K562 (cell line): ENCODE measurements around the gene NUB1. TPM values are rescaled to one million over a fixed set of nuclear protein-coding genes. Genes with fewer than 3 reads are reported as not detected.

Experiments used
- CBFA2T3 ChIP-seq: fragments of 450-650 bp; IDR thresholded peaks from 2 replicates; pipeline ENCODE4 v1.6.1; 2017
- CBX3 ChIP-seq, 2 experiments: IDR thresholded peaks; 1 replicate in 1 of 2; 2 replicates in 1 of 2; pipeline ENCODE4 v1.6.1; 2012; ENCODE audit warnings: inconsistent platforms in 2 of 2, low read length in 2 of 2, borderline replicate concordance in 1 of 2, control low read depth in 1 of 2
- E2F5 ChIP-seq: sonication (generic); formaldehyde crosslinking; IDR thresholded peaks from 2 replicates; pipeline ENCODE4 v1.8.0; 2022; ENCODE audit warnings: mild to moderate bottlenecking, missing genetic modification reagents
- FOXP1 ChIP-seq: sonication (generic); formaldehyde crosslinking; IDR thresholded peaks from 2 replicates; pipeline ENCODE4 v1.8.0; 2022; ENCODE audit warnings: mild to moderate bottlenecking, missing genetic modification reagents
- GABPB1 ChIP-seq: sonication (generic); formaldehyde crosslinking; IDR thresholded peaks from 2 replicates; pipeline ENCODE4 v1.8.0; 2022; ENCODE audit warnings: mild to moderate bottlenecking, missing genetic modification reagents
- HDAC2 ChIP-seq: fragments of 450-650 bp; IDR thresholded peaks from 2 replicates; pipeline ENCODE4 v1.6.1; 2016; ENCODE audit warnings: mild to moderate bottlenecking
- HIVEP1 ChIP-seq: fragments of 250-450 bp; sonication (Bioruptor Pico); IDR thresholded peaks from 2 replicates; pipeline ENCODE4 v1.4.0; 2020; ENCODE audit warnings: mild to moderate bottlenecking
- HSF4 ChIP-seq: fragments of 250-450 bp; sonication (Bioruptor Pico); IDR thresholded peaks from 2 replicates; pipeline ENCODE4 v2.1.2; 2022; ENCODE audit warnings: mild to moderate bottlenecking, moderate library complexity, borderline replicate concordance
- ILK ChIP-seq: fragments of 450-650 bp; IDR thresholded peaks from 2 replicates; pipeline ENCODE4 v1.6.1; 2016; ENCODE audit warnings: missing genetic modification characterization, low read depth, mild to moderate bottlenecking, missing compliant biosample characterization, moderate library complexity, borderline replicate concordance
- KDM2B ChIP-seq: fragments of 250-450 bp; sonication (Bioruptor Pico); IDR thresholded peaks from 2 replicates; pipeline ENCODE4 v1.8.0; 2021; ENCODE audit warnings: mild to moderate bottlenecking, moderate library complexity
- KDM5B ChIP-seq: fragments of 200-600 bp; sonication (generic); IDR thresholded peaks from 2 replicates; pipeline ENCODE4 v1.6.1; 2012; ENCODE audit warnings: low read depth, mild to moderate bottlenecking, moderate library complexity, low read length, control low read depth, inconsistent platforms; ENCODE audit not compliant: insufficient replicate concordance
- MYC ChIP-seq, 2 experiments: fragments of 250-450 bp in 1 of 2; sonication (Bioruptor Pico) in 1 of 2; IDR thresholded peaks; 2 replicates each; pipeline versions ENCODE4 v1.5.1 to v1.6.1; 2012 to 2021; ENCODE audit warnings: low read depth in 2 of 2, borderline replicate concordance in 1 of 2, improper control_type of control experiment in 1 of 2, low read length in 1 of 2, mild to moderate bottlenecking in 1 of 2, moderate library complexity in 1 of 2
- NR3C1 ChIP-seq: sonication (generic); formaldehyde crosslinking; IDR thresholded peaks from 2 replicates; pipeline ENCODE4 v1.8.1; 2022; ENCODE audit warnings: missing genetic modification reagents
- NRF1 ChIP-seq, 2 experiments: fragments of 450-650 bp; IDR thresholded peaks in 1 of 2; conservative IDR thresholded peaks in 1 of 2; 2 replicates each; pipeline ENCODE4 v1.6.1; 2014; ENCODE audit warnings: mild to moderate bottlenecking in 2 of 2
- PCBP2 ChIP-seq: fragments of 200-400 bp; formaldehyde crosslinking; IDR thresholded peaks from 2 replicates; pipeline ENCODE4 v1.6.1; 2018; ENCODE audit warnings: low read length, low read depth, mild to moderate bottlenecking, moderate library complexity; ENCODE audit not compliant: poor library complexity, severe bottlenecking
- SP2 ChIP-seq: IDR thresholded peaks from 2 replicates; pipeline ENCODE4 v1.6.1; 2011; ENCODE audit warnings: mild to moderate bottlenecking, low read depth, low read length, moderate library complexity; ENCODE audit not compliant: poor library complexity, severe bottlenecking; ENCODE audit errors: extremely low read depth
- SREBF1 ChIP-seq: fragments of 150-350 bp; IDR thresholded peaks from 2 replicates; pipeline ENCODE4 v1.6.1; 2014; ENCODE audit warnings: antibody characterized with exemption, low read depth, low read length, borderline replicate concordance
- TEAD2 ChIP-seq: fragments of 450-650 bp; IDR thresholded peaks from 2 replicates; pipeline ENCODE4 v1.6.1; 2016; ENCODE audit warnings: missing genetic modification characterization, control low read depth, missing compliant biosample characterization
- TEAD4 ChIP-seq, 2 experiments: sonication (generic) in 1 of 2; formaldehyde crosslinking in 1 of 2; IDR thresholded peaks; 2 replicates each; pipeline versions ENCODE4 v1.6.1 to v1.8.0; 2012 to 2022; ENCODE audit warnings: borderline replicate concordance in 1 of 2, inconsistent platforms in 1 of 2, low read length in 1 of 2, mild to moderate bottlenecking in 1 of 2, missing genetic modification reagents in 1 of 2
- TFAP4 ChIP-seq: sonication (generic); formaldehyde crosslinking; IDR thresholded peaks from 2 replicates; pipeline ENCODE4 v1.8.0; 2022; ENCODE audit warnings: missing genetic modification reagents, mild to moderate bottlenecking, moderate library complexity, borderline replicate concordance
- ZNF766 ChIP-seq: fragments of 200-800 bp; sonication (Bioruptor generic); conservative IDR thresholded peaks from 2 replicates; pipeline ENCODE4 v1.6.1; 2016; ENCODE audit warnings: missing genetic modification characterization, missing compliant biosample characterization
- ZZZ3 ChIP-seq: fragments of 450-650 bp; IDR thresholded peaks from 2 replicates; pipeline ENCODE4 v1.6.1; 2016; ENCODE audit warnings: antibody characterized with exemption, mild to moderate bottlenecking, moderate library complexity
- polyA plus RNA-seq, 8 experiments: library from polyadenylated mRNA; depleted of rRNA in 4 of 8; stranded (reverse) in 5 of 8; unstranded in 3 of 8; fragments of >200 nt; fragmentation: Nextera tagmentation in 2 of 8; fragmentation: Illumina TruSeq in 1 of 8; extraction: Ambion mirVana in 2 of 8; extraction: Trizol in 1 of 8; gene quantifications; 2 replicates each; pipeline versions ENCODE4 v1.2.1 to v1.2.3, GENCODE V29; 2011 to 2014; ENCODE audit warnings: inconsistent platforms in 1 of 8, missing spikeins in 1 of 8
- total RNA-seq, 7 experiments: library from RNA; depleted of rRNA in 6 of 7; stranded (reverse); fragments of >200 nt in 6 of 7; fragmentation: Illumina TruSeq in 2 of 7; extraction: Trizol in 2 of 7; gene quantifications; 2 replicates each; pipeline versions ENCODE4 v1.2.1 to v1.2.3, GENCODE V29; 2011 to 2021; ENCODE audit warnings: low replicate concordance in 1 of 7
- TF ChIP-seq, protein P1 (sequence below): fragments of 200-800 bp; sonication (Bioruptor generic); IDR thresholded peaks from 2 replicates; pipeline ENCODE4 v1.6.1; 2017; ENCODE audit warnings: missing genetic modification characterization, missing compliant biosample characterization

Gene NUB1
- total and polyA plus RNA-seq, 9 of the 15 experiments (the other 6 are each of a cell fraction or from before 2014, with no cell fraction given): 43.2 to 159 (median 85.2) TPM

DNA sequence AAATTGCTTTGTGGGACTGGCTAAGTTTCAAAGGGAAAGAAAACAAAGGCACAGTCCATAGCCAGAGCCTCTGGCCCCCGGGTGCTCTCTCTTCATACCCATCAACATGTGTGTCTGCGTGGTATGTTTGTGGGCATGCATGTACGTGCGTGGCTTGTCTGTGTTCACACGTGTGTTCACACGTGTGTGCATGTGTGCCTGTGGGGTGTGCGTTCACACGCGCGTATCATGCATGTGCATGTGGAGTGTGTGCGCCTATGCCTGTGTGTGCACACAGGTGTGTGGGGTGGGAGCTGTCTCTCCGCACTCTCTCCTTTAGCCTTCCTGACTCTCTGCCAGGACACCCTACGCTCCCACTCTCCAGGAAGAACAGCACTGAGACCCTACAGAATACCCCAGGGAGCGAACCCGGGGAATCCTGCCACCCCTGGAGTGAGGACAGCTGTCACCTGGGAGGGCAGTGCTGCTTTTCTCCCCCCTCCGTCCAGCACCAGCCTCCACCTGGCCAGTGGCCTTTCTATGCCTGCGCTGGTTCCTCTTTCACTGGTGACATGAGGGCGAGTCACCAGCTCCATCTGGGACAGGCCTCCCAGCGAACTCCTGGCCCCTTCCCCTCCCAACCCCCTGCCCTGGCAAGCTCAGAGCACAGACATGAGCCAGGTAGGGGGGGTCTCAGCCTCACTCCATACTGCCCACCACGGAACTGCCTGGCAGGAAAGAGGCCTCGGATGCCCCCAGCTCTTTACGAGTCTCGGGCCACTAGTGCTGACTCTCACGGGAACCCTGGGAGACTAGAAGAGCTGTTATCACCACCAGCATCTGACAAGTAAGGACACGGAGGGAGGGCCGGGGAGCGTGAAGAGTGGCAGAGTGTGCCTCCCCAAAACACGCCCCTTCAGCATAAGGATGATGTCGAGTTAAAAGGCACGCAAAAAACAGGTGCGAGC is 51.7 kb downstream of the NUB1 start (continued):
- TF ChIP-seq MYC (IDR thresholded peaks at IDR 0.05; ENCODE audit: low read depth, low read length): no peak
- no peak for TF ChIP-seq MYC (CRISPR knock-in tag; IDR thresholded peaks at IDR 0.05; ENCODE audit: borderline replicate concordance, low read depth)
- TF ChIP-seq PCBP2: no peak
- no peak for TF ChIP-seq CBX3 (IDR thresholded peaks at IDR 0.05; ENCODE audit: borderline replicate concordance in 1 of 2, low read length in 2 of 2)
- no peak for TF ChIP-seq ILK (tag)
- no peak for TF ChIP-seq ZZZ3
- no peak for TF ChIP-seq HSF4
- TF ChIP-seq, protein P1, sequence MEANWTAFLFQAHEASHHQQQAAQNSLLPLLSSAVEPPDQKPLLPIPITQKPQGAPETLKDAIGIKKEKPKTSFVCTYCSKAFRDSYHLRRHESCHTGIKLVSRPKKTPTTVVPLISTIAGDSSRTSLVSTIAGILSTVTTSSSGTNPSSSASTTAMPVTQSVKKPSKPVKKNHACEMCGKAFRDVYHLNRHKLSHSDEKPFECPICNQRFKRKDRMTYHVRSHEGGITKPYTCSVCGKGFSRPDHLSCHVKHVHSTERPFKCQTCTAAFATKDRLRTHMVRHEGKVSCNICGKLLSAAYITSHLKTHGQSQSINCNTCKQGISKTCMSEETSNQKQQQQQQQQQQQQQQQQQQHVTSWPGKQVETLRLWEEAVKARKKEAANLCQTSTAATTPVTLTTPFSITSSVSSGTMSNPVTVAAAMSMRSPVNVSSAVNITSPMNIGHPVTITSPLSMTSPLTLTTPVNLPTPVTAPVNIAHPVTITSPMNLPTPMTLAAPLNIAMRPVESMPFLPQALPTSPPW (CRISPR knock-in tag): no peak
- TF ChIP-seq GABPB1 (CRISPR knock-in tag): 0 out of 2 replicates have a peak, but pooled peaks have one; percentile 24
- no peak for TF ChIP-seq KDM2B
- TF ChIP-seq NR3C1: no peak
- peak in 1 of 2 experiments; percentile 11; a peak in 1 of 4 replicates for TF ChIP-seq NRF1 (conservative IDR thresholded peaks at IDR 0.05 in 1 of 2, IDR thresholded peaks at IDR 0.05 in 1 of 2)
- TF ChIP-seq TEAD2 (tag): no peak
- TF ChIP-seq HDAC2: no peak
- no peak for TF ChIP-seq HIVEP1 (CRISPR knock-in tag)
- TF ChIP-seq E2F5: no peak
- TF ChIP-seq TEAD4 (IDR thresholded peaks at IDR 0.05; ENCODE audit: low read length): no peak
- TF ChIP-seq TEAD4 (CRISPR knock-in tag; IDR thresholded peaks at IDR 0.05; ENCODE audit: borderline replicate concordance): 0 out of 2 replicates have a peak, but pooled peaks have one; percentile 55
- TF ChIP-seq SP2: no peak
- peak; percentile 36 for TF ChIP-seq CBFA2T3
- TF ChIP-seq KDM5B: no peak
- TF ChIP-seq FOXP1 (CRISPR knock-in tag): no peak
- no peak for TF ChIP-seq SREBF1
- no peak for TF ChIP-seq TFAP4 (CRISPR knock-in tag)
- TF ChIP-seq ZNF766 (CRISPR knock-in tag): no peak
